Fibroblast of pulmonary artery (primary cell): ENCODE data around the gene LSP1.

Experiments used
- DNase-seq: peaks from one replicate; pipeline ENCODE4 v3.0.0-alpha.2; 2010; ENCODE audit warnings: low read depth
- H3K4me3 ChIP-seq: replicated peaks from 2 replicates; pipeline ENCODE4 v1.5.1; 2011; ENCODE audit warnings: low read depth, mild to moderate bottlenecking, control low read depth, low read length, moderate library complexity
- CTCF ChIP-seq: IDR thresholded peaks from 2 replicates; pipeline ENCODE4 v1.5.1; 2011; ENCODE audit warnings: mild to moderate bottlenecking, control low read depth, low read length, inconsistent platforms; ENCODE audit errors: missing control alignments

LSP1 gene

GRCh38 chr11:1829039-1829820 is 23.7 kb upstream of the LSP1 start:
- TF ChIP-seq CTCF, result no peak
- H3K4me3 ChIP-seq, result no peak overlapping the region
- DNase-seq, result peak; percentile 52

DNA sequence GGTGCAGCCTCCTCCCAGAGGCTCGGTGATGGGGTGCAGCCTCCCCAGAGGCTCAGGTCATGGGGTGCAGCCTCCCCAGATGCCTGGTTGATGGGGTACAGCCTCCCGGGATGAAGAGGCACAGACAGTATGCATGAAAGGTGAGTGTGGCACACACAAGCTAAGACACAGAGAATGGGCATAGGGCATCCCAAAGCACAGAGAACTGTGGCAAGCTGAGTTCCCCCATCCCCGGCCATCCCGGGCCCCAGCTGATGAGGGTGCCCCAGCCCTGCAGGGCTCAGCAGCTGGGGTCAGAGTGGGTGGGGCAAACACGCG is 22.9 kb upstream of the LSP1 start:
- no peak overlapping the region for H3K4me3 ChIP-seq
- DNase-seq, result no peak
- no peak for TF ChIP-seq CTCF

DNA sequence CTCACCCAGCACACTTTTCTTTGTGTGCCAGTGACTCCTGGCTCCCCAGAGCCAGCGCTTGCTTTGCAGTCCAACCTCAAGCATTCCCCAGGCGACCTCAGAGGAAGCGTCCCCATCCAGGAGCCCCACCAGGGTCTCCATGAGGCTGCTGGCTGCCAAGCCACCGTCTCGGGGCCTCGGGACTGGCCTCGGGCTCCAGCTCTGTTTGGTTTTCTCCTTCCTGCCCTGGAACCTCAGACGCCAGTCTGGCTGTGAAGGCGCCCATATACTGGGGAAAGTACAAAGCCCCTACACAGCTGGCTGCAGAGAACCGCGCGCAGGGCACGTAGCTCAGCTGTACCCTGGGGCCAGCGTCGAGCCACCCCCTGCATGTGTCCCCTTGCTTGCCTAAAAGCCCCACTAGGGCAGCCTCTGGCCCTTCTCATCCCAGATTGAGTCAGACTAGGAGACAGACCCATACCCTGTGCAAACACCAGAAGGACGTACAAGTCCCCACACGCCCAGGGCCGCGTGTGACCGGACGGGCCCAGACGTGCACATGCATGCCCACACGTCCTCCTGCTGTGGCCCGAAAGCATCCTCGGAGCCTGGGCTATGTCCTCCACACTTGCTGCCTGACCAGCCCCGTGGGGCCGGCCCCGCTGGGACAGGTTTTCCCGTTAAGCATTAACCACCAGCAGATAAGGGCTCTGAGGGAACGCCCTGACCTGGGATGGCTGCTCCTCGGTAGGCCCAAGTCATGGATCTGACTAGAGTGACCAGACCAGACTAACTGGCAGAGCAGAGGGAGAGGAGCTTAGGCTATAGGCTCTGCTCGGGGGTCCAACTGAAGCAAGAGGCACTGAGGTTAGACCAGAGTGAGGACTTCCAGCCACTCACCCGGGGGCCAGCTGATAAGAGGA is 22.3 kb upstream of the LSP1 start:
- no peak overlapping the region for H3K4me3 ChIP-seq
- no peak for DNase-seq
- no peak for TF ChIP-seq CTCF

DNA sequence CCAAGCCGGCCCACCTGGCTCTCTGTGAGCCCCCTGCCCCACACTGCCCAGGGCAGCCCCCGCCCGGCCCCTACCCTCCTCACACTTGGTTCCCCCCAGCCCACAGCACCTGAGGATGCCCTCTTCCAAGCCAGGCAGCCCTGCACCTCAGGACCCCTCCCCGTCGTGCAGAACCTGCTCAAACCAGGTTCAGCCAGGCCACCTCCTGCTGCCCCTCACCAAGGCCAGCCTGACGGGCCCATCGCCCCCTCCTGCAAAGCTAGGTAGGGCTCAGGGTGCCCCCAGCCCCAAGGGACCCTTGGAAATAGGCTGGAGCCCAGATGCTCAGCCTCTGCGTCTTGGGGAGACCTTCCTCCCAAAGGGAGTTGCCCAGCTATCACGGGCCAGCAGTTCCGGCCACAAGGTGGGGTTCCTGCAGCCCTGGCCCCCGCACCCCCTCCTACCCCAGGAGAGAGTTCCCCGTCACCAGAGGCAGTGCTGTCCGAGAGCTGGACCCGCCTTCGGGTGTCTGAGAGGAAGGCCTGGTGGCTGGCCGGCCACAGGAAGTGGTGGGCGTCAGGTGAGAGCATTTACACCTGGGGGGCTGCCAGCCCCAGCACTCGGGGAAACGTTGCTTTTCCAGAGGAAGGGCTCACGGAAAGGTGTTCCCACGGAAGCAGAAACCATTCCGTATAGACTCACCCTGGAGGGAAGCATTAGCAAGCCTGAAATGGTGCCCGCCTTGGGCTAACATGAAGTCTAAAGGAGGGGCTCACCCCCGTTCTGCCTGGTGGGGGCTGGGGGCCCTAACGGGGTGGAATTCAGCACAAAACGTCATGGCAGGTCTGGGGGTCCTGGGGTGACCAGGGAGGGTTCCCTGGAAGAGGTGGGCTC is 21.3 kb upstream of the LSP1 start:
- no peak overlapping the region for H3K4me3 ChIP-seq
- DNase-seq, result no peak
- no peak for TF ChIP-seq CTCF

DNA sequence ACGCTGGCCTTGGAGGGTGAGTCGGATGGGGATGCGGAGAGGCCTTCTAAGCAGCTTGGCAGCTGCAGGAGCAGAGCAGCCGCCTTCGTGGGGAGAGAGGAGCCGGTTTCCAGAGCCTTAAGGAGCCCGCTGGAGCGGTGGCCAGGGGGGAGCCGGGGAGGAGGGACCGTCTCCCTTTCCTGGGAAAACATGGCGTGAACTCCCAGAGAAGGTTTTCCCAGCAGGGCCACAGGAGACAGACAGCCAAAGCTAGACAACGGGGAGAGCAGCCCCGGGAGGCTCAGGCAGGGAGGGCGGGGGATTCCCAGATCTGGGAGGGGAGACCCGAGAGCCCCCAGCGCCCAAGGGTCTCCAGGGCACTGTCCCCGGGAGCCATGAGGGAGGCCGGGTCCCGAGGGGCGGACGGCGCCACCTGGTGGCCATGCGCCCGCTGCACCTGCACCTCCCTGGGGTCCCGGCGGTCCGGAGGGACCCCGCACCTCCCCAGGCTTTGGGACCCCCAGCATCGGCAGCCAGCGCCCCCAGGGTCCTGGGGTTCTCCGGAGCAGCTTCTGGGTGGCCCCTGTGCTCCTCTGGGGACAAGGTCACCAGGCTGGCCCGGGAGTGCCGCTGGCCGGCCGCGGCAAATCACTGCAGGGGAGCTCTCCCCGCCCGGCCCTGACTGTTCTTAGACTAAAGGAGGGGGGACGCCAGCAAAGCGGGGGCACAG is 20.5 kb upstream of the LSP1 start:
- peak; percentile 62 for TF ChIP-seq CTCF
- DNase-seq, result peak; percentile 14
- no peak overlapping the region for H3K4me3 ChIP-seq

- H3K4me3 ChIP-seq, result no peak overlapping the region
- no peak for DNase-seq
- no peak for TF ChIP-seq CTCF
Measured at GRCh38 chr11:1832920-1833295, 20.0 kb upstream of the LSP1 start.
